GM19438 (cell line): Measurements from ENCODE around the gene COPZ2.
"Not testable (repeated sequence)": the region's sequence is repeated elsewhere in the genome, so short reads cannot be mapped to it uniquely, and the experiment has no call there.

Experiments used
- ATAC-seq: cut with Tn5 transposase; IDR thresholded peaks from one replicate; pipeline ENCODE4 v1.9.1; 2021; ENCODE audit warnings: low read depth; ENCODE audit not compliant: unreplicated experiment

The COPZ2 gene

DNA sequence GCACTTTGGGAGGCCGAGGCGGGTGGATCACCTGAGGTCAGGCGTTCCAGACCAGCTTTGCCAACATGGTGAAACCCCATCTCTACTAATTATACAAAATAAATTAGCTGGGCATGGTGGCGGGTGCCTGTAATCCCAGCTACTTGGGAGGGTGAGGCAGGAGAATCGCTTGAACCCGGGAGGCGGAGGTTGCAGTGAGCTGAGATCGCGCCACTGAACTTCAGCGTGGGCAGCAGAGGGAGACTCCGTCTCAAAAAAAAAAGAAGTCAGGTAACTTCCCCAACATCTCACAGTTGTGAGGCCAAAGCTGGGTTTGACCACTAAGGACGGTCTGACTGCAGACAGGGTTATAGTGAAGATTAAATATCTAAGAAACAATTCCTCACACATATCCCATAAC lies 2.9 kb downstream of the COPZ2 start:
- not testable (repeated sequence) for ATAC-seq

GRCh38 chr17:48031966-48032365 lies 5.6 kb downstream of the COPZ2 start:
- no peak for ATAC-seq

- no peak for ATAC-seq
Measured at GRCh38 chr17:48030531-48030930, 7.1 kb downstream of the COPZ2 start.

- no peak for ATAC-seq
Measured at GRCh38 chr17:48028736-48029135, 8.9 kb downstream of the COPZ2 start.

- no peak for ATAC-seq
Measured at GRCh38 chr17:48027322-48027981, 10.1 kb downstream of the COPZ2 start.

DNA sequence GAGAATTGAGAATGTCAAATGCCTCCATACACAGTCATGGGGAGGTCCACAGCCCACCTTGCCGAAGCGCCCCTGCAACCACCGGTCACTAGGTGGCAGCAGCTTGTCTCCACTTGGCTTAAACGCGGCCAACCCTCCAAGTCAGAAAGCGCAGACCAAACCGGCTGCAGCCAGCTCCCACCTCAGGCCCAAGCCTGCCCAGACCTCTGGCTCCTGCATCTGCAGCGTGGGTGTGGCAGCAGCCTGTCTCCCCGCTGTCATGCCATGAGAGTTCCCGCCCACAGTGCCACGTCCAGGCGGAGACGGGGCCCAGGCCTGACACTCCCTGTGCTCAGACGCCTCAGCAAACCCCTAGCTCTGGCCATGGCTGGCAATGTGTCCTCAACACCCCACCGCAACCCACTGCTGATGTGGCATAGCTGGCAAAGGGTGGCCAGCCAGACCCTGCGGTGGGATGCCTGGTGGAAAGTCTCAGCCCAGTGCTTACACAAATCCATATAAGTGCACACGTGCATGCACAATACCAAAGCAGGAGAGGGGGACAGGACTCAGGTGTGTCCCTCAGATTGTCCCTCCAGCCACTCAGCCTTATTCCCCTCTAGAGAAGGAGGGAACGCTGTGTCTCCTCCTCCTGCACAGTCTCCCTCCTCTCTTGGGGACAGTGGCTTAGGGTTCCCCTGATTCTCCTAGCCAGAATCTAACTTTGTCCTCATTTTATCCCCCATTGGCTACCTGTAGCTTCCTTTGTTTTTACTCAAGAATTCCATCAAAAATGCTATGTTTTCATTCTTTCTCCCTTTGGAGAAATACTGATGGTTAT lies 10.9 kb downstream of the COPZ2 start:
- ATAC-seq = no peak

- no peak for ATAC-seq
Measured at GRCh38 chr17:48025904-48026501, 11.6 kb downstream of the COPZ2 start.

GRCh38 chr17:48025040-48025903 lies 12.3 kb downstream of the COPZ2 start:
- ATAC-seq = peak; percentile 73

DNA sequence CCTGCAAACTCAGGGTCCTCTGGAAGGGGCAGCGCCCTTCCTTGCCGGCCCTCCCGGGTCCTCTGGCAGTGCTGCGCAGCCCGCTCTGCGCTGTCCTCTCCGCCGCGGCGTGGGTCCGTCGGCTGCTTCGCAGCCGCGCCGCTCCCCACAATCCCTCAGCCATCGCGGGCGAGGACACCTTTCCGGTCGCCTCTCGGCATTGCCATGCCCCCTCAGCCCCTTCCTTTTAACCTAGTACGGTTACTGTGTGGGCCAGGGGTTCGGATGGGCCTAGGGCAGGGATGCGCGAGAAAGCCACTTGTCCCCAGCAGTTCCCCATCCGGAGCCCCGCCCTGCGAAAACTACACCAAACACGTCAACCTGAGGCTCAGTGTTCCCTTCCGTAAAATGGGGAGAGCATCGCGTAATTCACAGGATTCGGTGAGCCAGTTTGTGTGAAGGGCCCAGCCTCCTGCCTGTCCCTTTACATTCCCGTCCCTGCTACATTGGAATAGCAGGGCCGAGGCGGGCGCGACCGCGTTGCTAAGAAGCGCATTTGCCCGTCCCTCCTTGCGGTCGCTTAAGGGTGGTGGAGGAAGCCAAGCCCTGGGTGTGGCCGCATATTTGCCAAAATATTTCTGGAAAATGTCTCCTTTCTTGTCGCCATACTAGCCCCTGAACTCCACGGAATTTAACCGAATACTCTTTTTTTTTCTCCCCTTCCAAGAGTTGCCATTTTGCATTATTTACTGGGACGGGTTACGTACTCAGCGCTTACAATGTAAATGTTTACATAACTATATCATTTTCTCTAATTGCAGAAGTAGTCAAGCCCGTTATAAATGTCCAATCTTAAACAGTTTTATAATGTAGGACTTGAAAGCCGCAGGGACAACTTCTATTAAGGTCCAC lies 13.2 kb downstream of the COPZ2 start:
- ATAC-seq = no peak

DNA sequence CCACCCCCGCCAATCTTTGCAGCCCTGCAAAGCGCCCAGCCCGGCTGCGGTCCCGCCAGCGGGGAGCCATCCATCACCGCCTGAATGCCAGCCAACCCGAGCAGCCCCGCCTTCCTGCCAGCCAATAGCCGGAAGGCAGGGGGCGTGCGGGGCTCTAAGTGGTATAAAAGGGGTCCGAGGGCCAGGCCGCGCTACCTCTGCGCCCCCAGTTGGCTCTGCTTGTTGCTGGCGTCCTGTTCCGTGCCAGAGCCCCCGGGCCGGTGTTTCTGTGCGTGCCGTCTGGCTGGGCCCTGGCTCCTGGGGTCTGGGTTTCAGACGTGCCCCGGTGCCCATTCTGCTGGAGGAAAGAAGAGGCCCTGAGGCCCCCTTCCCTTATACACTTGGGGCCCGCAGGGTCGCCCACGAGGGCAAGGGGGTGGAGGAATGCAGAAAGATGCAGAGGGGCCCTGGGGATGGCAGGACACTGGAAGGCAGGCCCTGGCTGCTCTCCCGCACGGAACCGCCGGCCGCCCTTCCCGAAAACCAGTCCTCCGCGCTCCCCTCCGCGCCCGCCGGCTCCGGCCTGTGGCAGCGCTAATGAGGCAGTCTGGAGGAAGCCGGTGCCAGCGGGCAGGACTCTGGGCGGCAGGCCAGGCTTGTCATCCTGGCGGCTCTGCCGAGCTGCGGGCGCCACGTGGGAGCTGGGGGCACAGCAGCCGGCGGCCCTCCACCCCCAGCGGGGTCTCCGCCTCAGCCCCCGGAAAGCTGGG lies 14.0 kb downstream of the COPZ2 start:
- ATAC-seq = no peak

DNA sequence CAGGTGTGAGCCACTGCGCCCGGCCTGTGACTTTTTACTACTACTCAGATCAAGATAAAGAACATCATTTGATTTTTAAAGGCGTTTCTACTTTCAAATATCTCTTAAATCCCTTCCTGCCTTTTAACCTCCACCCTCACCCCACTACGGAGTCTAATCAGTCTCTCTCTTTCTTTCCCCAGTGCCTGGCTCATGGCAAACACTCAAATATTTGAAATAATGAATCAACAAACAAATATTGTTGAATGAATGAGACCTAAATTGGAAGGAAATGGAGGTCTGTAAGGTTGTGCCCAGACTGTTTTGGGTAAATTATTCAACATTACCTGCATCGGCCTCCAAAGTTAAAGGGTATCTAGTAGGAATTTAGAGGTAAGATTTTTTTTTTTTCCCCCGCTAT lies 14.7 kb downstream of the COPZ2 start:
- no peak for ATAC-seq

DNA sequence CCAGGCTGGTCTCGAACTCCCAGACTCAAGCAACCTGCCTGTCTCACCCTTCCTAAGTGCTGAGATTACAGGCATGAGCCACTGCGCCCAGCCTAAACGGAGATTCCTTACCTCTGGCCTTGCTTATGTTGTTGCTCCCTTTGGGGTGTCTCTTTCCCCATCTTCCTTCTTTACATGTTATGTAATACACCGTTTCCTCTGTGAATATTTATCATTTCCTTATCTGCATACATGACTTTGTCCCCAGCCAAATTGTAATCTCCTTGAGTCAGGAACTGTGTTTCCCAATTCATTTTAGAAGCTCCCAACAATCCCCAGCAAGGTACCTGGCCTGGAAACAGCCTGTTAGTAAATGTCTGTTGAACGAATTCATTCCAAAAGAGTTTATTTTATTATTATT lies 15.7 kb downstream of the COPZ2 start:
- no peak for ATAC-seq

DNA sequence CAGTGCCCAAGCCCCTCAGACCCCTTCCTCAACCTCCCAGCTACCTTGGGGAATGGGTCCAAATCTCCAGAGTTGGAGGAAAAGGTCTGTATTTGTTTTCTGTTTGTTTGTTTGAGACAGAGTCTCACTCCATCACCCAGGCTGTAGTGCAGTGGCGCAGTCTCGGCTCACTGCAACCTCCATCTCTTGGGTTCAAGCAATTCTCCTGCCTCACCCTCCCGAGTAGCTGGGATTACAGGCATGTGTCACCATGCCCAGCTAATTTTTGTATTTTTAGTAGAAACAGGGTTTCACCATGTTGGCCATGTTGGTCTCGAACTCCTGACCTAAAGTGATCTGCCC lies 19.8 kb downstream of the COPZ2 start:
- not testable (repeated sequence) for ATAC-seq

GRCh38 chr17:48016112-48016511 lies 21.5 kb downstream of the COPZ2 start:
- no peak for ATAC-seq

DNA sequence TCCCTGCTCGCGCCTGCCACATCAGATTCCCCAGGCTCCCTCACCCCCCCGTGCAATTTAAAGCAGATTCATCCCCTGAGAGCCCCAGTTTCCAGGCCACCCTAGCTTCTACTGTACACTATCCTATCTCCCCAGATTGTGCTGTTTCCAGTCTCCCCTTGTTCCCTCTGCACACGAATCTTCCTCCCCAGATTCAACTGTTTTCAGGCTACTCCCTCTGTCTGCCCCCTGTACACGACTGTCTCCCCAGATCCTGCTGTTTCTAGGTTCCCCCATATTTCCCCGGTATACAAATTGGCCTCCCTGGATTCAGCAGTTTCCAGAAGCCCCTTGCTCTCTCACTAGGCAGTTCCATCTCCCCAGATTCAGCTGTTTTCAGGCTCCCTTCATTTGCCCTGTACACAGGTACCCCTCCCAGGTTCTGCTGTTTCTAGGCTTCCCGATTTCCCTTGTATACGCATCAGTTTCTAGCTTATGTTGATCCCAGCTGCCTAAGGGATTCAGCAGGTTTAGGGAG lies 22.9 kb downstream of the COPZ2 start:
- no peak for ATAC-seq

DNA sequence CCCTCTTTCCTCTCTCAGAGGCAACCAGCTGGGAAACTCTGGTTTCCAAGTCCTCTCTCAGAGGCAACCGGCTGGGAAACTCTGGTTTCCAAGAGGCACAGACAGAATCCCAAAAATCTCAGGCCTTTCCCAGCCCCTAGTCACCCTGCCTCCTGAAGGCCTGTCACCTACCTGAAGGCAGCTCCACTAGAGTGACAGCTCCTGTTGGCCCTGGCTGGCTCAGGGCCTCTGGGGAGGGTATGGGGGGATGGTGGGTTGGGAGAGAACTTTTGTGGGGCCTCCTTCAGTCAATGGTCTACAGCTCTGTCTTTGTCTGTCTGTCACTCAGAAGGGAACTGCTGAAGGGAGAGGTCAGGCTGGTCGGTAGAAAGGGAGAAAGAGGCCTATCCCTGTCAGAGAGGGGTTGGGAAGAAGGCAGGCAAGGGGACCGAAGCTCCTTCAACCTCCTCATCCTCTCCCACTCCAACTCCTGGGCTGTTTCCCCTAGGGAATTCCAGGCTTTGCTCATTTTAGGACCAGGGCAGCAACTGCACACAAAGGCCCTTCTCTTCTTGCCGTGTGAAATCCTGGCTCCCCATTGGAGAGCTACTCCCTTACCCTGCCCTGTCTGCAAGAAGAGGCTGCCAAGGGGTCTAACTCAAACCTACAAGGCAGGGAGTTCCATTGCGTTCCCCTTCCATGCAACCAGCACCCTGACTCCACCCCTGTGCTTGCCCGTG lies 23.6 kb downstream of the COPZ2 start:
- ATAC-seq = no peak

- no peak for ATAC-seq
Measured at GRCh38 chr17:48012654-48013053, 24.9 kb downstream of the COPZ2 start.

DNA sequence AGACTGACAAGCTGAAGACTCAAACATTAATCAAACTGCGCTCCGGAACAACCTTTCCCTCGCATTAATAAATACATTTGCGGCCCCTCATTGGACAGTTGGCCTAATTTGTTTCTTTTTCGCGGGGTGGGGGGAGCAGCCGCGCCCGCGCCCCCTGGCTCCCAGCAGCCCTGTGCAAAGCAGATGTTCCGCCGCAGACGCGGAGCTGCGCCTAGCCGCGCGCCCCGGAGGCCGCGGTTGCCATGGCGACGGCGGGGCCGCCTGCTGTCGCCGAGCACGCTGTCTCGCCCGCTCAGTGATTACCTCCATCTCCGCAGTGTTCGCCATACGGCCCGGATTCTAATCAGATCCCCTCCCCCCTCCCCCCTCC lies 25.5 kb downstream of the COPZ2 start:
- no peak for ATAC-seq
